Activated T-cell treated with anti-CD3 and anti-CD28 coated beads for 48 hours (primary cell): ENCODE measurements around the gene LRRC4B.
"Not testable (repeated sequence)": the region's sequence is repeated elsewhere in the genome, so short reads cannot be mapped to it uniquely, and the experiment has no call there.

Experiments used
- DNase-seq: peaks from one replicate; pipeline ENCODE4 v3.0.0-alpha.2; 2020; ENCODE audit warnings: low read depth

LRRC4B gene

GRCh38 chr19:50567882-50568727 lies at the start of gene LRRC4B:
Gene LRRC4B (minus strand): TSS chr19:50568435. CDS start chr19:50548838, 19,597 bp downstream.
- no peak for DNase-seq

GRCh38 chr19:50612504-50613404 lies 44.5 kb upstream of the LRRC4B start:
- DNase-seq: not testable (repeated sequence)

GRCh38 chr19:50607874-50608785 lies 39.9 kb upstream of the LRRC4B start:
- peak; percentile 91 for DNase-seq

- no peak for DNase-seq
Observed at GRCh38 chr19:50607388-50607787, 39.2 kb upstream of the LRRC4B start.

- DNase-seq: not testable (repeated sequence)
Observed at GRCh38 chr19:50606059-50606836, 38.0 kb upstream of the LRRC4B start.

GRCh38 chr19:50604264-50605073 lies 36.2 kb upstream of the LRRC4B start:
- DNase-seq: peak; percentile 18

GRCh38 chr19:50602935-50603334 lies 34.7 kb upstream of the LRRC4B start:
- no peak for DNase-seq

GRCh38 chr19:50602496-50602895 lies 34.3 kb upstream of the LRRC4B start:
- DNase-seq: no peak

- no peak for DNase-seq
Observed at GRCh38 chr19:50602089-50602422, 33.8 kb upstream of the LRRC4B start.

GRCh38 chr19:50601407-50602088 lies 33.3 kb upstream of the LRRC4B start:
- no peak for DNase-seq

- DNase-seq: no peak
Observed at GRCh38 chr19:50599427-50599826, 31.2 kb upstream of the LRRC4B start.

GRCh38 chr19:50590191-50590590 lies 22.0 kb upstream of the LRRC4B start:
- DNase-seq: no peak

GRCh38 chr19:50581795-50582660 lies 13.8 kb upstream of the LRRC4B start:
- DNase-seq: not testable (repeated sequence)

GRCh38 chr19:50580970-50581634 lies 12.9 kb upstream of the LRRC4B start:
- no peak for DNase-seq

GRCh38 chr19:50580240-50580639 lies 12.0 kb upstream of the LRRC4B start:
- DNase-seq: no peak

GRCh38 chr19:50576769-50577168 lies 8.5 kb upstream of the LRRC4B start:
- DNase-seq: not testable (repeated sequence)

- no peak for DNase-seq
Observed at GRCh38 chr19:50573741-50574461, 5.7 kb upstream of the LRRC4B start.
